Activated T-helper 17 cell treated with anti-CD3 and anti-CD28 coated beads, Interleukin-2, amount 50 U/mL, for 72 hours (primary cell): ENCODE measurements around the gene G6PC1. TPM values are rescaled to one million over a fixed set of nuclear protein-coding genes. Genes with fewer than 3 reads are reported as not detected.
"Not testable (repeated sequence)": the region's sequence is repeated elsewhere in the genome, so short reads cannot be mapped to it uniquely, and the experiment has no call there.

Source experiments
- ATAC-seq: fragments of 150-1000 bp; cut with Tn5 transposase; replicated peaks from 2 replicates; pipeline ENCODE4 v1.10.0; 2021; ENCODE audit warnings: mild to moderate bottlenecking, moderate library complexity
- H3K27ac Mint-ChIP-seq: one replicate; pipeline ENCODE4 v1.8.0; 2022; ENCODE audit warnings: mixed read lengths
- H3K27me3 Mint-ChIP-seq: one replicate; pipeline ENCODE4 v1.8.0; 2022; ENCODE audit warnings: mixed read lengths
- H3K36me3 Mint-ChIP-seq: one replicate; pipeline ENCODE4 v1.8.0; 2022; ENCODE audit warnings: low read depth, mild to moderate bottlenecking, mixed read lengths
- H3K4me1 Mint-ChIP-seq: one replicate; pipeline ENCODE4 v1.8.0; 2022; ENCODE audit warnings: mixed read lengths
- H3K4me3 Mint-ChIP-seq: one replicate; pipeline ENCODE4 v1.8.0; 2022; ENCODE audit warnings: mild to moderate bottlenecking, mixed read lengths
- H3K9me3 Mint-ChIP-seq: one replicate; pipeline ENCODE4 v1.8.0; 2022; ENCODE audit warnings: mixed read lengths
- total RNA-seq, 2 donors: library from RNA; stranded (reverse); gene quantifications; one replicate each; pipeline ENCODE4 v1.2.3, GENCODE V29; 2022

G6PC1 gene
- total RNA-seq, 2 donors from 2014 or later: not detected

GRCh38 chr17:42866631-42867575, 33.7 kb upstream of the G6PC1 start:
- Mint-ChIP-seq H3K27ac (no peak overlapping the region), H3K9me3 (no peaks in the 10 kb centered on the region), H3K27me3 (peaks cover 20% of the 10 kb centered on the region), H3K36me3 (no peaks in the 10 kb centered on the region), H3K4me3 (no peak overlapping the region), H3K4me1 (no peaks in the 10 kb centered on the region)
- no peak for ATAC-seq

GRCh38 chr17:42867694-42868261, 32.8 kb upstream of the G6PC1 start:
- H3K36me3 Mint-ChIP-seq, H3K4me1 Mint-ChIP-seq, H3K4me3 Mint-ChIP-seq, ATAC-seq, H3K9me3 Mint-ChIP-seq, H3K27ac Mint-ChIP-seq: not testable (repeated sequence)
- peaks cover 22% of the 10 kb centered on the region for H3K27me3 Mint-ChIP-seq

- H3K27ac Mint-ChIP-seq: no peak overlapping the region
- no peaks in the 10 kb centered on the region for H3K9me3 Mint-ChIP-seq
- ATAC-seq: no peak
- peaks cover 27% of the 10 kb centered on the region for H3K27me3 Mint-ChIP-seq
- no peaks in the 10 kb centered on the region for H3K36me3 Mint-ChIP-seq
- no peaks in the 10 kb centered on the region for H3K4me1 Mint-ChIP-seq
- no peak overlapping the region for H3K4me3 Mint-ChIP-seq
Observed at GRCh38 chr17:42868338-42868737, 32.3 kb upstream of the G6PC1 start.

- Mint-ChIP-seq H3K4me1 (no peaks in the 10 kb centered on the region), H3K9me3 (no peaks in the 10 kb centered on the region), H3K36me3 (no peaks in the 10 kb centered on the region), H3K27me3 (peaks cover 16% of the 10 kb centered on the region), H3K4me3 (no peak overlapping the region), H3K27ac (no peak overlapping the region)
- ATAC-seq: no peak
Observed at GRCh38 chr17:42871647-42872046, 29.0 kb upstream of the G6PC1 start.

GRCh38 chr17:42872251-42872965, 28.2 kb upstream of the G6PC1 start:
- ATAC-seq: no peak
- H3K36me3 Mint-ChIP-seq: no peaks in the 10 kb centered on the region
- no peak overlapping the region for H3K27ac Mint-ChIP-seq
- H3K27me3 Mint-ChIP-seq: peaks cover 15% of the 10 kb centered on the region
- H3K9me3 Mint-ChIP-seq: no peaks in the 10 kb centered on the region
- no peak overlapping the region for H3K4me3 Mint-ChIP-seq
- no peaks in the 10 kb centered on the region for H3K4me1 Mint-ChIP-seq

GRCh38 chr17:42873315-42873714, 27.3 kb upstream of the G6PC1 start:
- no peaks in the 10 kb centered on the region for H3K4me1 Mint-ChIP-seq
- no peak for ATAC-seq
- no peak overlapping the region for H3K27ac Mint-ChIP-seq
- no peak overlapping the region for H3K4me3 Mint-ChIP-seq
- no peaks in the 10 kb centered on the region for H3K36me3 Mint-ChIP-seq
- H3K9me3 Mint-ChIP-seq: no peaks in the 10 kb centered on the region
- peaks cover 21% of the 10 kb centered on the region for H3K27me3 Mint-ChIP-seq

- not testable (repeated sequence) for H3K9me3 Mint-ChIP-seq, H3K4me1 Mint-ChIP-seq, H3K27ac Mint-ChIP-seq, ATAC-seq, H3K4me3 Mint-ChIP-seq, H3K36me3 Mint-ChIP-seq
- H3K27me3 Mint-ChIP-seq: peaks cover 26% of the 10 kb centered on the region
Observed at GRCh38 chr17:42873932-42874695, 26.5 kb upstream of the G6PC1 start.

- ATAC-seq: no peak
- Mint-ChIP-seq H3K4me1 (no peaks in the 10 kb centered on the region), H3K27ac (no peak overlapping the region), H3K27me3 (peaks cover 28% of the 10 kb centered on the region), H3K36me3 (no peaks in the 10 kb centered on the region), H3K9me3 (no peaks in the 10 kb centered on the region), H3K4me3 (no peak overlapping the region)
Observed at GRCh38 chr17:42877037-42877436, 23.6 kb upstream of the G6PC1 start.

- Mint-ChIP-seq H3K27ac (no peak overlapping the region), H3K36me3 (no peaks in the 10 kb centered on the region)
Observed at GRCh38 chr17:42878123-42878880, 22.3 kb upstream of the G6PC1 start.

GRCh38 chr17:42878924-42879595, 21.5 kb upstream of the G6PC1 start:
- Mint-ChIP-seq H3K9me3 (no peaks in the 10 kb centered on the region), H3K36me3 (no peaks in the 10 kb centered on the region)
- ATAC-seq: no peak

More at GRCh38 chr17:42878123-42878880, 22.3 kb upstream of the G6PC1 start:
- H3K9me3 Mint-ChIP-seq: no peaks in the 10 kb centered on the region
- no peak overlapping the region for H3K4me3 Mint-ChIP-seq
- ATAC-seq: no peak
- H3K27me3 Mint-ChIP-seq: peaks cover 21% of the 10 kb centered on the region
- no peaks in the 10 kb centered on the region for H3K4me1 Mint-ChIP-seq

GRCh38 chr17:42879596-42879985, 21.0 kb upstream of the G6PC1 start:
- Mint-ChIP-seq H3K36me3 (no peaks in the 10 kb centered on the region), H3K9me3 (no peaks in the 10 kb centered on the region), H3K27ac (no peak overlapping the region), H3K4me1 (no peaks in the 10 kb centered on the region), H3K27me3 (peaks cover 20% of the 10 kb centered on the region), H3K4me3 (no peak overlapping the region)
- no peak for ATAC-seq

More at GRCh38 chr17:42878924-42879595, 21.5 kb upstream of the G6PC1 start:
- Mint-ChIP-seq H3K27me3 (peaks cover 20% of the 10 kb centered on the region), H3K27ac (no peak overlapping the region), H3K4me3 (no peak overlapping the region), H3K4me1 (no peaks in the 10 kb centered on the region)

GRCh38 chr17:42880776-42881310, 19.8 kb upstream of the G6PC1 start:
- Mint-ChIP-seq H3K36me3 (no peaks in the 10 kb centered on the region), H3K4me3 (no peak overlapping the region), H3K4me1 (no peaks in the 10 kb centered on the region), H3K27me3 (peaks cover 20% of the 10 kb centered on the region), H3K9me3 (no peaks in the 10 kb centered on the region), H3K27ac (no peak overlapping the region)
- ATAC-seq: no peak

GRCh38 chr17:42881706-42882105, 18.9 kb upstream of the G6PC1 start:
- not testable (repeated sequence) for ATAC-seq, H3K9me3 Mint-ChIP-seq, H3K36me3 Mint-ChIP-seq, H3K27ac Mint-ChIP-seq, H3K4me1 Mint-ChIP-seq, H3K4me3 Mint-ChIP-seq
- H3K27me3 Mint-ChIP-seq: peaks cover 26% of the 10 kb centered on the region
